Neuronal stem cell (in vitro differentiated cells): Measurements from ENCODE around the gene CDH6.

ENCODE experiments used
- DNase-seq: peaks from one replicate; pipeline ENCODE4 v3.0.0-alpha.2; 2013; ENCODE audit warnings: low spot score
- H2AFZ ChIP-seq: one replicate; pipeline ENCODE4 v1.6.1; 2013; ENCODE audit warnings: mild to moderate bottlenecking, low read length, inconsistent platforms
- H2AK5ac ChIP-seq: 2 replicates; pipeline ENCODE4 v1.6.1; 2013; ENCODE audit warnings: low read depth, mild to moderate bottlenecking, inconsistent platforms, low read length, moderate library complexity, mixed read lengths
- H2BK120ac ChIP-seq: 2 replicates; pipeline ENCODE4 v1.6.1; 2013; ENCODE audit warnings: low read depth, mild to moderate bottlenecking, inconsistent platforms, low read length, moderate library complexity, mixed read lengths
- H2BK12ac ChIP-seq: one replicate; pipeline ENCODE4 v1.6.1; 2013; ENCODE audit warnings: low read length, inconsistent platforms
- H2BK15ac ChIP-seq: 2 replicates; pipeline ENCODE4 v1.6.1; 2013; ENCODE audit warnings: mild to moderate bottlenecking, low read length, inconsistent platforms, mixed read lengths
- H2BK5ac ChIP-seq: one replicate; pipeline ENCODE4 v1.6.1; 2013; ENCODE audit warnings: inconsistent platforms, mild to moderate bottlenecking, low read length, moderate library complexity
- H3K14ac ChIP-seq: one replicate; pipeline ENCODE4 v1.6.1; 2013; ENCODE audit warnings: low read length, inconsistent platforms
- H3K18ac ChIP-seq: 2 replicates; pipeline ENCODE4 v1.6.1; 2013; ENCODE audit warnings: low read length, inconsistent platforms
- H3K23ac ChIP-seq: 2 replicates; pipeline ENCODE4 v1.6.1; 2013; ENCODE audit warnings: low read depth, mild to moderate bottlenecking, mixed read lengths, low read length, inconsistent platforms; ENCODE audit not compliant: poor library complexity
- H3K27ac ChIP-seq: replicated peaks from 3 replicates; pipeline ENCODE4 v1.5.1; 2013; ENCODE audit warnings: low read length, inconsistent platforms
- H3K27me3 ChIP-seq, 3 experiments: 2 replicates each; pipeline ENCODE4 v1.6.1; 2013; ENCODE audit warnings: low read length in 3 of 3, mild to moderate bottlenecking in 2 of 3, inconsistent platforms in 1 of 3, low read depth in 1 of 3, mixed read lengths in 1 of 3, moderate library complexity in 1 of 3; ENCODE audit not compliant: control insufficient read depth in 3 of 3, insufficient read depth in 3 of 3
- H3K36me3 ChIP-seq, 2 donors: replicated peaks in 1 of 2; 2 replicates each; pipeline ENCODE4 v1.6.1; 2013; ENCODE audit warnings: low read length in 2 of 2; ENCODE audit not compliant: control insufficient read depth in 2 of 2, insufficient read depth in 2 of 2
- H3K4ac ChIP-seq: 2 replicates; pipeline ENCODE4 v1.6.1; 2013; ENCODE audit warnings: inconsistent platforms, mild to moderate bottlenecking, low read length, moderate library complexity
- H3K4me1 ChIP-seq, 2 donors: 1 replicate in 1 of 2; 2 replicates in 1 of 2; pipeline ENCODE4 v1.6.1; 2013; ENCODE audit warnings: low read length in 2 of 2, low read depth in 1 of 2; ENCODE audit not compliant: control insufficient read depth in 2 of 2, insufficient read depth in 1 of 2
- H3K4me2 ChIP-seq: one replicate; pipeline ENCODE4 v1.6.1; 2013; ENCODE audit warnings: mild to moderate bottlenecking, low read length, inconsistent platforms; ENCODE audit not compliant: insufficient read depth, poor library complexity, severe bottlenecking
- H3K4me3 ChIP-seq, 2 donors: 2 replicates each; pipeline ENCODE4 v1.5.1; 2013; ENCODE audit warnings: low read length in 2 of 2, mild to moderate bottlenecking in 2 of 2, inconsistent platforms in 1 of 2, moderate library complexity in 1 of 2
- H3K79me1 ChIP-seq: one replicate; pipeline ENCODE4 v1.6.1; 2013; ENCODE audit warnings: low read depth, mild to moderate bottlenecking, inconsistent platforms, low read length, moderate library complexity
- H3K9ac ChIP-seq: one replicate; pipeline ENCODE4 v1.6.1; 2013; ENCODE audit warnings: mild to moderate bottlenecking, low read depth, low read length, inconsistent platforms; ENCODE audit not compliant: poor library complexity
- H3K9me3 ChIP-seq, 2 donors: replicated peaks in 1 of 2; 2 replicates each; pipeline versions ENCODE3 to v1.6.1; 2013; ENCODE audit warnings: low read length in 2 of 2, mild to moderate bottlenecking in 2 of 2, inconsistent platforms in 1 of 2, low read depth in 1 of 2, mixed read lengths in 1 of 2, moderate library complexity in 1 of 2; ENCODE audit not compliant: control insufficient read depth in 2 of 2, insufficient read depth in 1 of 2
- H4K8ac ChIP-seq: one replicate; pipeline ENCODE4 v1.6.1; 2013; ENCODE audit warnings: low read depth, mild to moderate bottlenecking, inconsistent platforms, low read length, moderate library complexity
- H4K91ac ChIP-seq: one replicate; pipeline ENCODE4 v1.6.1; 2013; ENCODE audit warnings: low read length, low read depth, mild to moderate bottlenecking, inconsistent platforms; ENCODE audit not compliant: poor library complexity
- WGBS, 2 donors: extraction: QIAGEN DNeasy Blood & Tissue Kit; methylation state at CpG; one replicate each; pipeline ENCODE4 v1.1.7; 2013; ENCODE audit warnings: missing lambda C conversion rate in 2 of 2, mixed read lengths in 1 of 2; ENCODE audit not compliant: insufficient read length in 2 of 2, insufficient replicate concordance in 1 of 2; ENCODE audit errors: extremely low coverage in 2 of 2; 5-methylcytosine and 5-hydroxymethylcytosine counted together

Gene CDH6

GRCh38 chr5:31255041-31255440, 61.6 kb downstream of the CDH6 start:
- H2BK12ac ChIP-seq: no peak overlapping the region
- H2AK5ac ChIP-seq: no peak overlapping the region
- no peak overlapping the region for H2AFZ ChIP-seq
- no CpG with 5 or more reads among the region's 10 CpGs for WGBS, 2 donors
- H3K79me1 ChIP-seq: peaks cover 7% of the 10 kb centered on the region
- no peak overlapping the region for H3K23ac ChIP-seq
- no peak overlapping the region for H4K91ac ChIP-seq
- no peak overlapping the region for H3K14ac ChIP-seq
- peaks cover 0 to 2% of the 10 kb centered on the region in 2 donors for H3K9me3 ChIP-seq
- no peak overlapping the region for H3K4ac ChIP-seq
- H2BK120ac ChIP-seq: no peak overlapping the region
- no peak overlapping the region for H3K4me3 ChIP-seq
- H3K18ac ChIP-seq: no peak overlapping the region
- no peak overlapping the region for H3K4me2 ChIP-seq
- H3K27me3 ChIP-seq: no peaks in the 10 kb centered on the region
- DNase-seq: no peak
- H2BK5ac ChIP-seq: no peak overlapping the region
- no peak overlapping the region for H3K27ac ChIP-seq
- H3K36me3 ChIP-seq: peaks cover 2 to 4% of the 10 kb centered on the region in 2 donors
- no peak overlapping the region for H3K9ac ChIP-seq
- peaks cover 0 to 2% of the 10 kb centered on the region in 2 donors for H3K4me1 ChIP-seq
- no peak overlapping the region for H4K8ac ChIP-seq
- no peak overlapping the region for H2BK15ac ChIP-seq

- H4K8ac ChIP-seq: no peak overlapping the region
- no peak overlapping the region for H4K91ac ChIP-seq
- no CpG with 5 or more reads among the region's 2 CpGs for WGBS, 2 donors
- no peaks in the 10 kb centered on the region for H3K9me3 ChIP-seq
- H2AFZ ChIP-seq: no peak overlapping the region
- H3K36me3 ChIP-seq: peaks cover 0 to 1% of the 10 kb centered on the region in 2 donors
- no peak overlapping the region for H3K4ac ChIP-seq
- H3K79me1 ChIP-seq: no peaks in the 10 kb centered on the region
- DNase-seq: no peak
- H2BK12ac ChIP-seq: no peak overlapping the region
- H3K18ac ChIP-seq: no peak overlapping the region
- peaks cover 2% of the 10 kb centered on the region in 2 donors for H3K4me1 ChIP-seq
- H2AK5ac ChIP-seq: no peak overlapping the region
- H3K4me2 ChIP-seq: no peak overlapping the region
- H3K9ac ChIP-seq: no peak overlapping the region
- H3K27ac ChIP-seq: no peak overlapping the region
- no peak overlapping the region for H3K14ac ChIP-seq
- no peak overlapping the region for H2BK5ac ChIP-seq
- H3K23ac ChIP-seq: no peak overlapping the region
- H3K4me3 ChIP-seq: no peak overlapping the region
- no peaks in the 10 kb centered on the region for H3K27me3 ChIP-seq
- no peak overlapping the region for H2BK15ac ChIP-seq
- no peak overlapping the region for H2BK120ac ChIP-seq
Measured at GRCh38 chr5:31268256-31268655, 74.8 kb downstream of the CDH6 start.

GRCh38 chr5:31268686-31269085, 75.2 kb downstream of the CDH6 start:
- H3K4me1 ChIP-seq: peaks cover 4 to 6% of the 10 kb centered on the region in 2 donors

GRCh38 chr5:31269259-31269658, 75.8 kb downstream of the CDH6 start:
- Histone ChIP-seq H2AK5ac (no peak overlapping the region), H2BK120ac (no peak overlapping the region), H3K79me1 (no peaks in the 10 kb centered on the region), H3K4me1 (peaks cover 6 to 8% of the 10 kb centered on the region in 2 donors), H3K36me3 (peaks cover 0 to 1% of the 10 kb centered on the region in 2 donors), H3K27me3 (no peaks in the 10 kb centered on the region), H3K18ac (no peak overlapping the region), H2BK15ac (no peak overlapping the region), H2AFZ (no peak overlapping the region), H3K4me3 (no peak overlapping the region), H3K9ac (no peak overlapping the region), H3K4ac (no peak overlapping the region), H2BK5ac (no peak overlapping the region), H3K23ac (no peak overlapping the region), H3K4me2 (no peak overlapping the region), H3K9me3 (no peaks in the 10 kb centered on the region), H2BK12ac (no peak overlapping the region), H3K27ac (no peak overlapping the region), H3K14ac (no peak overlapping the region), H4K8ac (no peak overlapping the region), H4K91ac (no peak overlapping the region)
- DNase-seq: no peak
- WGBS, 2 donors: no CpG with 5 or more reads among the region's 4 CpGs

More at GRCh38 chr5:31268686-31269085, 75.2 kb downstream of the CDH6 start:
- Histone ChIP-seq H3K9me3 (no peaks in the 10 kb centered on the region), H3K23ac (no peak overlapping the region), H3K18ac (no peak overlapping the region), H2BK120ac (no peak overlapping the region), H2BK5ac (no peak overlapping the region), H3K4me3 (no peak overlapping the region), H3K14ac (no peak overlapping the region), H3K27me3 (no peaks in the 10 kb centered on the region), H3K9ac (no peak overlapping the region), H4K8ac (no peak overlapping the region), H3K4me2 (no peak overlapping the region), H3K4ac (no peak overlapping the region), H3K79me1 (no peaks in the 10 kb centered on the region), H3K36me3 (peaks cover 0 to 1% of the 10 kb centered on the region in 2 donors), H2BK12ac (no peak overlapping the region), H2AFZ (no peak overlapping the region), H2AK5ac (no peak overlapping the region), H4K91ac (no peak overlapping the region), H2BK15ac (no peak overlapping the region), H3K27ac (no peak overlapping the region)
- no peak for DNase-seq
- WGBS, 2 donors: no CpG with 5 or more reads among the region's 4 CpGs
